Omental fat pad (tissue), 4 donors: Measurements from ENCODE around the gene UVRAG. TPM values are rescaled to one million over a fixed set of nuclear protein-coding genes. Genes with fewer than 3 reads are reported as not detected.

Experiments used
- ATAC-seq: fragments of 150-250 bp; one replicate; pipeline ENCODE4 v1.9.1; 2016; ENCODE audit warnings: mild to moderate bottlenecking, moderate library complexity; ENCODE audit not compliant: low FRiP score
- DNase-seq: peaks from one replicate; pipeline ENCODE4 v3.0.0-alpha.2; 2019; ENCODE audit warnings: low spot score
- CTCF ChIP-seq, 3 donors: fragments of 450-650 bp; IDR thresholded peaks; one replicate each; pipeline ENCODE4 v1.5.1; 2016 to 2017; ENCODE audit warnings: antibody characterized with exemption in 3 of 3, mild to moderate bottlenecking in 3 of 3, moderate library complexity in 2 of 3
- total RNA-seq, 4 donors: library from RNA; depleted of rRNA; stranded (reverse); fragments of >200 nt; gene quantifications; one replicate each; pipeline ENCODE4 v1.1.0, GENCODE V29; 2016

UVRAG gene
- total RNA-seq, 4 donors from 2014 or later, result 39.6 to 72.9 (median 61.5) TPM

GRCh38 chr11:76163289-76163880, 348.4 kb downstream of the UVRAG start:
- TF ChIP-seq CTCF (IDR thresholded peaks at IDR 0.05), result no peak
- DNase-seq (no peak), ATAC-seq (no peak)

DNA sequence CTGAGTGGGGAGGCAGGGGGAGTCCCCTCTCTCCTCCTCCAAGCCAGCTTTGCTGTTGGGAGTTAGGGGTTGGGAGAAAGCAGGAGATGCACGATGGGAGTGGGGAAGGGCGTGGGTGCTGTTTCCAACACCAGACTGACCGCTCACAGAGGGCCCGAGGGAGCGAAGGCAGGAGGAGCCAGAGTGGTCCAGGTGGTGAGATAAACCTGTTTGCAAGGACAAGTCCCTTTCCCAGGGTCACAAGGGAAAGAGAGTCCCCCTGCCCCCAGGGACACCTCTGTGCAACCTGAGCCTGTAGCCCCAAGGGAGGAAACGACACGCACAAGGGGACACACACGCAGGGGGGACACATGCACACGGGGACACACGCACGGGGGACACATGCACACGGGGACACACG, 349.1 kb downstream of the UVRAG start:
- no peak for ATAC-seq
- DNase-seq, result no peak
- no peak for TF ChIP-seq CTCF (IDR thresholded peaks at IDR 0.05)

DNA sequence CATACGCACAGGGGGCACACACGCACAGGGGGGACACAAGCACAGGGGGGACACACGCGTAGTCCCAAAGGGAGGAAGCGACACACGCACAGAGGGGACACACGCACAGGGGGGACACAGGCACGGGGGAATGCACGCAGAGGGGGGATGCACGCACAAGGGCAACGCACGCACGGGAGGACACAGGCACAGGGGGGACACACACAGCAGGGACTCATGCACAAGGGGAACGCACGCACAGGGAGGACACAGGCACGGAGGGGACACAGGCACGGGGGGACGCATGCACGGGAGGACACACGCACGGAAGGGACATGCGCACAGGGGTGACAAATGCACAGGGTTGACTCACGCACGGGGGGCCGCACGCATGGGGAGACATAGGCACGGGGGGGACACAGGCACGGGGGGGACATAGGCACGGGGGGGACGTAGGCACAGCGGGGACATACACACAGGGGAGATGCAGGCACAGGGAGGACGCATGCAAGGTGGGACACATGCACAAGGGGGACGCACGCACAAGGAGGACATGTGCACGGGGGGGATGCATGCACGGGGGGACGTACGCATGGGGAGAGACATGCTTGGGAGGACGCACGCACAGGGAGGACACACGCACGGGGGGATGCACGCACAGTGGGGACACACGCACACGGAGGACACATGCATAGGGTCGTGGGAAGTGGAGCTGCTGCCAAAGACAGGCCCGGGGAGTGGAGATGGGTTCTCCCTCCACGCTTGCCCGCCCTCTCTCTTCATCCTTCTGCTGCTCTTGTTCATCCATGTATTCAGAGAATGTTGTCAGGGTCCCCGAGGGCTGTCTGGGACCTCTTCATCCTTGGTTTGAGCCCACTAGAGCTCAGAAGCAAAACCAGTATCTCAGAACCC, 350.1 kb downstream of the UVRAG start:
- ATAC-seq, result no peak
- TF ChIP-seq CTCF (IDR thresholded peaks at IDR 0.05), result no peak
- DNase-seq, result no peak

DNA sequence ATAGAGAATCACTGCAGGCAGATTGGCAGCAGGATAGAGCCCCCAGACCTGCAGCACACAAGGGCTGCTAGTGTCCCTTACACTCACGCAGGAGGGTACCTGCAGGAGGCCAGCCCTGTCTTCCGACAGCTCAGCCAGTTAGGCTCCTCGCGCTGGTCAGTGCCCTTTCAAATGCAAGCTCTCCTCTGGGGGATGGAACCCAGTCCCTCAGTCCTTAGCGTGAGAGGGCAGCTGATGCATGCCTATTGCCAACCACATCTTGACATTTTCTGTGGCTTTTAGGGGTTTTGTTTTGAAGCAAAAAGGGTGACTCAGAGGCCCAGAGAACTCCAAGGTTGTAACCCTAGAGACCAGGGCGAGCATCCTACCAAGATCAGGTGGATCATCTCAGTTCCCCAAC, 351.3 kb downstream of the UVRAG start:
- TF ChIP-seq CTCF (IDR thresholded peaks at IDR 0.05), result no peak
- ATAC-seq, result no peak
- DNase-seq, result no peak

GRCh38 chr11:76167590-76167989, 352.6 kb downstream of the UVRAG start:
- ATAC-seq, result no peak
- TF ChIP-seq CTCF (IDR thresholded peaks at IDR 0.05), result no peak
- DNase-seq, result no peak

- TF ChIP-seq CTCF (IDR thresholded peaks at IDR 0.05), result no peak
- DNase-seq (no peak), ATAC-seq (no peak)
Measured at GRCh38 chr11:76169473-76169896, 354.5 kb downstream of the UVRAG start.

- DNase-seq (no peak), ATAC-seq (no peak)
- no peak for TF ChIP-seq CTCF (IDR thresholded peaks at IDR 0.05)
Measured at GRCh38 chr11:76170468-76170867, 355.5 kb downstream of the UVRAG start.
